HepG2 (cell line): Measurements from ENCODE around the gene PDE4D. TPM values are rescaled to one million over a fixed set of nuclear protein-coding genes. Genes with fewer than 3 reads are reported as not detected.

ENCODE experiments used
- ATAC-seq: fragments of 200-7000 bp; cut with Tn5 transposase; 3 replicates; pipeline ENCODE4 v1.9.1; 2020; ENCODE audit warnings: mild to moderate bottlenecking, moderate library complexity
- BruUV-seq: library from RNA; stranded (reverse); fragments of 400-500 nt; replicated peaks from 2 replicates; lab custom pipeline; 2021; lab: Mats Ljungman, UMichigan
- CTCF ChIA-PET: fragments of 300-600 bp; formaldehyde crosslinking; extraction: SDS; loops from one replicate; lab custom pipeline; 2021; ENCODE audit warnings: low total read pairs, inconsistent platforms, low intra/inter-chr PET ratio; lab: Yijun Ruan, JAX
- POLR2A ChIA-PET: fragments of 350-600 bp; sonication (Branson Sonifier 250); formaldehyde crosslinking; loops from one replicate; lab custom pipeline; 2020; ENCODE audit warnings: antibody characterized with exemption, inconsistent platforms; lab: Yijun Ruan, JAX
- DNase-seq: peaks from one replicate; pipeline ENCODE4 v3.0.0-alpha.2; 2015; ENCODE audit warnings: low spot score
- FAIRE-seq: peaks from 3 replicates; lab custom pipeline; 2011; peaks lifted over from hg19 to GRCh38; lab: Jason Lieb, UNC
- H2AFZ ChIP-seq: one replicate; pipeline ENCODE4 v1.6.1; 2011; ENCODE audit warnings: low read length, inconsistent platforms
- H3K27ac ChIP-seq: fragments of 300-600 bp; 3 replicates; pipeline ENCODE4 v1.8.0; 2011; ENCODE audit warnings: mixed run types, mild to moderate bottlenecking, mixed read lengths, low read length, inconsistent platforms; ENCODE audit not compliant: insufficient read depth; ENCODE audit errors: extremely low read length
- H3K27me3 ChIP-seq, 2 experiments: fragments of 200-600 bp in 1 of 2; 2 replicates in 1 of 2; 3 replicates in 1 of 2; pipeline versions ENCODE4 v1.6.0 to v1.8.0; 2011; ENCODE audit warnings: low read length in 2 of 2, mild to moderate bottlenecking in 2 of 2, moderate library complexity in 2 of 2, inconsistent platforms in 1 of 2; ENCODE audit not compliant: insufficient read depth in 2 of 2, control insufficient read depth in 1 of 2
- H3K36me3 ChIP-seq, 2 experiments: fragments of 200-600 bp in 1 of 2; replicated peaks in 1 of 2; 2 replicates in 1 of 2; 3 replicates in 1 of 2; pipeline versions ENCODE4 v1.5.1 to v1.8.0; 2011; ENCODE audit warnings: low read length in 2 of 2, inconsistent platforms in 1 of 2; ENCODE audit not compliant: insufficient read depth in 2 of 2, control insufficient read depth in 1 of 2
- H3K4me1 ChIP-seq: 2 replicates; pipeline ENCODE4 v1.5.1; 2012; ENCODE audit warnings: low read length, inconsistent platforms; ENCODE audit not compliant: insufficient read depth
- H3K4me2 ChIP-seq: 2 replicates; pipeline ENCODE4 v1.6.0; 2011; ENCODE audit warnings: low read depth, low read length, inconsistent platforms
- H3K4me3 ChIP-seq, 3 experiments: fragments of 200-600 bp in 1 of 3; sonication (generic), shearing (Covaris generic) in 1 of 3; replicated peaks in 1 of 3; 2 replicates each; pipeline ENCODE4 v1.5.1; 2011 to 2016; ENCODE audit warnings: low read length in 3 of 3, inconsistent platforms in 2 of 3, low read depth in 2 of 3, mild to moderate bottlenecking in 2 of 3, control low read depth in 1 of 3, mixed read lengths in 1 of 3; ENCODE audit not compliant: insufficient read depth in 1 of 3
- H3K79me2 ChIP-seq: one replicate; pipeline ENCODE4 v1.6.1; 2011; ENCODE audit warnings: low read length, inconsistent platforms; ENCODE audit not compliant: insufficient read depth
- H3K9ac ChIP-seq: 2 replicates; pipeline ENCODE4 v1.6.0; 2011; ENCODE audit warnings: mild to moderate bottlenecking, low read depth, low read length, inconsistent platforms; ENCODE audit not compliant: insufficient read depth
- H3K9me3 ChIP-seq: 2 replicates; pipeline ENCODE4 v1.5.1; 2012; ENCODE audit warnings: mild to moderate bottlenecking, low read length
- H4K20me1 ChIP-seq: 2 replicates; pipeline ENCODE4 v1.6.0; 2011; ENCODE audit warnings: inconsistent platforms, mild to moderate bottlenecking, low read length, moderate library complexity; ENCODE audit not compliant: insufficient read depth
- CEBPG ChIP-seq: IDR thresholded peaks from 2 replicates; pipeline ENCODE4 v1.6.1; 2016
- CREB1 ChIP-seq, 2 experiments: fragments of 450-650 bp in 1 of 2; IDR thresholded peaks; 2 replicates each; pipeline ENCODE4 v1.6.1; 2016 to 2017; ENCODE audit warnings: control low read depth in 1 of 2, mild to moderate bottlenecking in 1 of 2, missing compliant biosample characterization in 1 of 2, missing genetic modification characterization in 1 of 2
- ELF3 ChIP-seq: IDR thresholded peaks from 2 replicates; pipeline ENCODE4 v1.6.1; 2016; ENCODE audit warnings: missing genetic modification reagents, missing compliant biosample characterization
- FOXA3 ChIP-seq: IDR thresholded peaks from 2 replicates; pipeline ENCODE4 v1.6.1; 2016; ENCODE audit warnings: missing genetic modification reagents, missing compliant biosample characterization
- NR2F2 ChIP-seq: IDR thresholded peaks from 2 replicates; pipeline ENCODE4 v1.6.1; 2012; ENCODE audit warnings: low read depth, inconsistent platforms, borderline replicate concordance
- SIN3B ChIP-seq: fragments of 150-350 bp; IDR thresholded peaks from 2 replicates; pipeline ENCODE4 v1.6.1; 2014; ENCODE audit warnings: low read length
- SRSF1 ChIP-seq: fragments of 200-400 bp; formaldehyde crosslinking; optimal IDR thresholded peaks from 2 replicates; pipeline ENCODE3; 2017; ENCODE audit warnings: mild to moderate bottlenecking, low read depth, low read length, moderate library complexity
- ZBTB21 ChIP-seq: sonication (generic); formaldehyde crosslinking; IDR thresholded peaks from 2 replicates; pipeline ENCODE4 v1.4.0; 2020; ENCODE audit warnings: missing genetic modification reagents
- ZBTB38 ChIP-seq: sonication (generic); formaldehyde crosslinking; IDR thresholded peaks from 2 replicates; pipeline ENCODE4 v1.5.1; 2020; ENCODE audit warnings: mild to moderate bottlenecking, missing genetic modification reagents
- ZNF251 ChIP-seq: sonication (generic); formaldehyde crosslinking; IDR thresholded peaks from 2 replicates; pipeline ENCODE4 v1.9.0; 2021; ENCODE audit warnings: mild to moderate bottlenecking, missing genetic modification reagents
- WGBS: methylation state at CpG from one replicate; pipeline ENCODE4 v1.1.6; 2017; ENCODE audit warnings: low lambda C conversion rate; 5-methylcytosine and 5-hydroxymethylcytosine counted together
- in situ Hi-C: cut with HindIII; loops from 2 replicates; pipeline ENCODE4 v1.10.0; 2017; ENCODE audit warnings: low pct_unique_long_range_greater_than_20kb; ENCODE audit not compliant: extremely low pct_ligation_motif_present
- intact Hi-C: fragments of 100-400 bp; cut with micrococcal nuclease; formaldehyde crosslinking; loops from one replicate; pipeline ENCODE4 v1.10.0; 2022; ENCODE audit not compliant: unreplicated experiment
- polyA plus RNA-seq, 8 experiments: library from polyadenylated mRNA; depleted of rRNA in 3 of 8; stranded (reverse) in 7 of 8; unstranded in 1 of 8; fragments of >200 nt; fragmentation: Illumina TruSeq in 4 of 8; extraction: Trizol in 4 of 8; gene quantifications; 2 replicates each; pipeline versions ENCODE4 v1.2.1 to v1.2.3, GENCODE V29; 2011 to 2016; ENCODE audit warnings: low read depth in 4 of 8, missing spikeins in 1 of 8, mixed read lengths in 1 of 8; ENCODE audit not compliant: insufficient read depth in 1 of 8
- total RNA-seq, 5 experiments: library from RNA; depleted of rRNA; stranded (reverse); fragments of >200 nt; fragmentation: Illumina TruSeq; extraction: Trizol; gene quantifications; 2 replicates each; pipeline ENCODE4 v1.2.3, GENCODE V29; 2016; ENCODE audit warnings: low read depth in 1 of 5
- TF ChIP-seq, protein P1 (sequence below): sonication (generic); formaldehyde crosslinking; IDR thresholded peaks from 2 replicates; pipeline ENCODE4 v1.4.0; 2020; ENCODE audit warnings: mild to moderate bottlenecking, missing genetic modification reagents
- TF ChIP-seq, protein P2 (sequence below), 2 experiments: IDR thresholded peaks; 2 replicates each; pipeline ENCODE4 v1.6.1; 2011 to 2012; ENCODE audit warnings: low read length in 2 of 2, borderline replicate concordance in 1 of 2, low read depth in 1 of 2, mild to moderate bottlenecking in 1 of 2, moderate library complexity in 1 of 2

The PDE4D gene
- total and polyA plus RNA-seq, 2 of the 13 experiments (the other 11 are each of a cell fraction or from before 2014, with no cell fraction given): 7.0 to 12.2 TPM

DNA sequence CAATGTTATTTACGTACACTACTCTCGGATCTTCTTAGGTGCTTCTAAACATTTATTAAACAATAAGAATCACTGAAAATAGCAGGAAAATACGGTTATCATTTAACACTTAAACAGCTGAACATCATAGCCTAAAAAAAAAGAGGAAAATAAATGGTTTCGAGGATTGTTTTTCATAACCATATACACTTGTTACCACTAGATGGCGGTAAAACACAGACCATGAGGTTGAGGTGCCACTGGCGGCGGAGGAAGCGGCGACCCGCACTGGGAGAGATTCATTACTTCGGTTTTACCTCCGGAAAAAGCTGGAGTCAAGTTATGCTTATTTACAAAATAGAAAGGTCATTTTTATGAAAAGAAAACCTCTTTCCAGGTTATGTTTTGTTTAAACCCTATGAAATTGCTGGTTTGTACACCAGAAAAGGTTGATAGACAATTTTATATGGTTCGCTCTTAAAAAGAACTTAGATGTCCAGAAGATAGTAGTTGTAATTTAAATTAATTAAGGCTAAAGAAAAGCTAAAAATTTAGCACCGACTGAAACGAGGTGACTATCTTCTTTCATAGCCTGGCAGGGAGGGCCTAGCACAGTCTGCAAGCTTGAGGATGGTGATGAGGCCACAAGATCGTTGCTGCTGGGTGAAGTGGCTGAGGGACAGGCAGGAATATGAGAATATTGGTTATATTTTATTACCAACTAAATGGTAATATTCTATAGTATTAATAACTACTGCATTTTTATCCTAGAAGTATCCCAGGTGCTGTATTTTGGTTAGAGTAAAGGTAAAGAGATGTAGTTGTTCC, 704.9 kb downstream of the PDE4D start (continued):
- TF ChIP-seq SRSF1 (no peak), CEBPG (no peak)

DNA sequence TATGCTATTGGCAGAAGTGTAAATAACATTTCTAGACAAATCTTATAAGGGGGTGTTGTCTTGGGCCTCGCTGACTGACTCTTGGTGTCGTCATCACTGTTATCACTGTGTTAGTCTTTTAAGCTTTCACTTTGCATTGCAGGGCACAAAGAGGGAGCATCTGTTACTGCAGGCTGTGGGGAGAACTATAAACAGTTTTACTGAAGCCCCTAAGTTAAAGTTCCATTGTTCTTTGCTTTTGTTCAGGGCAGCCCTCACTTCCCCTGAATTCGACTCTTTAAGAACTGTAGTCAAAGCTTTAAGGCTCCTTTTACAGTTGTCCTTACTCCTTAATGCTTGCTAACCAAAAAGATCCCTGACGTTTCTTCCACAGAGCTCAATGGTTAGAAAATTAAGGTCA, 705.7 kb downstream of the PDE4D start:
- no peaks in the 10 kb centered on the region; a peak in 1 of 5 replicates for H3K36me3 ChIP-seq
- 38% methylated on average over 4 of the region's 4 CpGs for WGBS
- H3K4me2 ChIP-seq: no peak overlapping the region
- no peak overlapping the region for H3K4me3 ChIP-seq
- no peaks in the 10 kb centered on the region for H4K20me1 ChIP-seq
- no peak overlapping the region for H3K27ac ChIP-seq
- no peak overlapping the region for H3K9ac ChIP-seq
- DNase-seq (no peak), FAIRE-seq (no peak), ATAC-seq (no peak)
- no peaks in the 10 kb centered on the region for H3K27me3 ChIP-seq
- BruUV-seq: no TSS peak
- CTCF ChIA-PET: interaction anchor here (2.6 to 3.2 kb wide), 2 partner anchors 179 to 192 kb away, joined by 23 to 29 read pairs; no protein-coding TSS in a partner anchor
- in situ Hi-C loops: no loop called here
- no peaks in the 10 kb centered on the region; the same call in 1 of the 2 replicates for H3K4me1 ChIP-seq
- H3K79me2 ChIP-seq: no peaks in the 10 kb centered on the region
- H3K9me3 ChIP-seq: no peaks in the 10 kb centered on the region
- TF ChIP-seq SIN3B (no peak), CREB1 (IDR thresholded peaks at IDR 0.05) (peak; percentile 33; the same call in 1 of the 2 replicates), CREB1 (CRISPR knock-in tag; IDR thresholded peaks at IDR 0.05) (no peak)
- TF ChIP-seq, all 625 proteins: peak for 1
- POLR2A ChIA-PET: no interaction called here
- no peak overlapping the region for H2AFZ ChIP-seq
- intact Hi-C loops: loop anchor here (1.0 to 10.0 kb wide), 5 partner anchors 160 to 1397 kb away; no protein-coding TSS in a partner anchor

DNA sequence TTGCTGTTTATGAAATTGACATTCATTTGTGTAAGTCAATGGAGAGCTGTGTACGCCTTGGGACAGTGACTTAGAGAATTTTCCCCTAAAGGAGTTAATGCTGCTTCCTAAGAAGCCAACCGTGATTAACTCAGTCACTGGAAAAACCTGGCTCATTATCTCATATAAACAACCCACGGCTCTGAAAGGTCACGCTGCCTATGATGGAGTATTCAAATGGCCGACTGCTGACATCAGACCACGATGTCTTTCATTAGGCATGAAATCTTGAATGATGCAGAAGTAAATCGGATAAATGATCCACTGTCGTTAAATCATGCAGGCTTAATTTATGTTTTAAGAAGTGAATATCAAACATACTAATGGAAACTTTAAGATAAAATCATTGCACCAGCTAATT, 706.9 kb downstream of the PDE4D start:
- Histone ChIP-seq H3K4me3 (no peak overlapping the region), H3K36me3 (no peaks in the 10 kb centered on the region; a peak in 1 of 5 replicates), H3K4me2 (no peak overlapping the region), H3K9ac (no peak overlapping the region), H3K79me2 (no peaks in the 10 kb centered on the region), H3K27ac (no peak overlapping the region), H3K4me1 (no peaks in the 10 kb centered on the region; the same call in 1 of the 2 replicates), H2AFZ (no peak overlapping the region), H3K9me3 (no peaks in the 10 kb centered on the region), H4K20me1 (no peaks in the 10 kb centered on the region), H3K27me3 (no peaks in the 10 kb centered on the region)
- ChIA-PET CTCF (no interaction called here), POLR2A (no interaction called here)
- intact Hi-C loops: loop anchor here (5.0 to 10.0 kb wide), 2 partner anchors 491 to 1398 kb away; no protein-coding TSS in a partner anchor
- no TSS peak for BruUV-seq
- in situ Hi-C loops: no loop called here
- WGBS: 64% methylated on average over 8 of the region's 8 CpGs
- no peak for ATAC-seq
- no peak for FAIRE-seq
- no peak for DNase-seq
- no peak for TF ChIP-seq ZNF251
- TF ChIP-seq ZBTB38: no peak
- TF ChIP-seq ELF3: no peak
- TF ChIP-seq NR2F2: no peak
- TF ChIP-seq FOXA3 (CRISPR knock-in tag): no peak
- no peak for TF ChIP-seq ZBTB21 (CRISPR knock-in tag)
- TF ChIP-seq, protein P1, sequence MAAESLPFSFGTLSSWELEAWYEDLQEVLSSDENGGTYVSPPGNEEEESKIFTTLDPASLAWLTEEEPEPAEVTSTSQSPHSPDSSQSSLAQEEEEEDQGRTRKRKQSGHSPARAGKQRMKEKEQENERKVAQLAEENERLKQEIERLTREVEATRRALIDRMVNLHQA: no peak
- TF ChIP-seq, protein P2, sequence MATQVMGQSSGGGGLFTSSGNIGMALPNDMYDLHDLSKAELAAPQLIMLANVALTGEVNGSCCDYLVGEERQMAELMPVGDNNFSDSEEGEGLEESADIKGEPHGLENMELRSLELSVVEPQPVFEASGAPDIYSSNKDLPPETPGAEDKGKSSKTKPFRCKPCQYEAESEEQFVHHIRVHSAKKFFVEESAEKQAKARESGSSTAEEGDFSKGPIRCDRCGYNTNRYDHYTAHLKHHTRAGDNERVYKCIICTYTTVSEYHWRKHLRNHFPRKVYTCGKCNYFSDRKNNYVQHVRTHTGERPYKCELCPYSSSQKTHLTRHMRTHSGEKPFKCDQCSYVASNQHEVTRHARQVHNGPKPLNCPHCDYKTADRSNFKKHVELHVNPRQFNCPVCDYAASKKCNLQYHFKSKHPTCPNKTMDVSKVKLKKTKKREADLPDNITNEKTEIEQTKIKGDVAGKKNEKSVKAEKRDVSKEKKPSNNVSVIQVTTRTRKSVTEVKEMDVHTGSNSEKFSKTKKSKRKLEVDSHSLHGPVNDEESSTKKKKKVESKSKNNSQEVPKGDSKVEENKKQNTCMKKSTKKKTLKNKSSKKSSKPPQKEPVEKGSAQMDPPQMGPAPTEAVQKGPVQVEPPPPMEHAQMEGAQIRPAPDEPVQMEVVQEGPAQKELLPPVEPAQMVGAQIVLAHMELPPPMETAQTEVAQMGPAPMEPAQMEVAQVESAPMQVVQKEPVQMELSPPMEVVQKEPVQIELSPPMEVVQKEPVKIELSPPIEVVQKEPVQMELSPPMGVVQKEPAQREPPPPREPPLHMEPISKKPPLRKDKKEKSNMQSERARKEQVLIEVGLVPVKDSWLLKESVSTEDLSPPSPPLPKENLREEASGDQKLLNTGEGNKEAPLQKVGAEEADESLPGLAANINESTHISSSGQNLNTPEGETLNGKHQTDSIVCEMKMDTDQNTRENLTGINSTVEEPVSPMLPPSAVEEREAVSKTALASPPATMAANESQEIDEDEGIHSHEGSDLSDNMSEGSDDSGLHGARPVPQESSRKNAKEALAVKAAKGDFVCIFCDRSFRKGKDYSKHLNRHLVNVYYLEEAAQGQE (IDR thresholded peaks at IDR 0.05; ENCODE audit: borderline replicate concordance in 1 of 2, low read depth in 1 of 2, low read length in 2 of 2): no peak
